Endothelial cell of umbilical vein (primary cell): ENCODE data around the gene TIA1.

ENCODE experiments used
- EZH2 ChIP-seq: IDR thresholded peaks from 2 replicates; pipeline ENCODE4 v1.6.1; 2012; ENCODE audit warnings: borderline replicate concordance, low read depth, mild to moderate bottlenecking, moderate library complexity, low read length, inconsistent platforms; ENCODE audit not compliant: severe bottlenecking
- FOS ChIP-seq: IDR thresholded peaks from 2 replicates; pipeline ENCODE4 v1.6.1; 2011; ENCODE audit warnings: mild to moderate bottlenecking, low read length, moderate library complexity, borderline replicate concordance; ENCODE audit not compliant: insufficient read depth
- GATA2 ChIP-seq: IDR thresholded peaks from 2 replicates; pipeline ENCODE4 v1.7.0; 2011; ENCODE audit warnings: low read depth, mild to moderate bottlenecking, moderate library complexity, mixed read lengths, low read length; ENCODE audit not compliant: insufficient read length, insufficient read depth
- POLR2A ChIP-seq: IDR thresholded peaks from 2 replicates; pipeline ENCODE4 v1.6.1; 2012; ENCODE audit warnings: low read depth, mild to moderate bottlenecking, control low read depth, low read length
- POLR2AphosphoS5 ChIP-seq: IDR thresholded peaks from 2 replicates; pipeline ENCODE4 v1.6.1; 2012; ENCODE audit warnings: low read depth, mild to moderate bottlenecking, control low read depth, low read length, moderate library complexity; ENCODE audit not compliant: insufficient read depth
- TF ChIP-seq, protein P1 (sequence below), 2 donors: IDR thresholded peaks; 1 replicate in 1 of 2; 2 replicates in 1 of 2; pipeline ENCODE4 v1.5.1; 2011; ENCODE audit warnings: low read length in 2 of 2, mild to moderate bottlenecking in 2 of 2, moderate library complexity in 2 of 2, control low read depth in 1 of 2, inconsistent platforms in 1 of 2, low read depth in 1 of 2; ENCODE audit not compliant: insufficient read depth in 1 of 2; ENCODE audit errors: extremely low read depth in 1 of 2

DNA sequence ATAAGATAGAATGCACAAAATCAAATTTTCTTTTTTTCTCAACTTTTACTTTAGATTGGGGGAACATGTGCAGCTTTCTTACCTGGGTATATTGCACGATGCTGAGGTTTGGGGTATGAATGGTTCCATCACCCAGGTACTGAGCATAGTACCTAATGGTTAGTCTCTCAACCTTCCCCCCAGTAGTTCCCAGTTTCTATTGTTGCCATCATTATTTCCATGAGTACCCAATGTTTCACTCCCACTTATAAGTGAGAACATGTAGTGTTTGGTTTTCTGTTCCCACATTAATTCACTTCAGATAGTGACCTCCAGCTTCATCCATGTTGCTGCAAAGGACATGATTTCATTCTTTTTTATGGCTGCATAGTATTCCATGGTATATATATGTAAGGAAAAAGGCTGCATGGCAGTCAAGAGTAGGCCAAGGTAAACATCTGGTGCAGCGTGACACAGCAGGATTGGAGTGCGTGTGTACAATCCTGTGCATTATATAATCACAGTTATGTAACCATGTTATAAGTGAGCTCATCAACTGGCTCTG, 47.1 kb downstream of the TIA1 start:
- TF ChIP-seq, protein P1, sequence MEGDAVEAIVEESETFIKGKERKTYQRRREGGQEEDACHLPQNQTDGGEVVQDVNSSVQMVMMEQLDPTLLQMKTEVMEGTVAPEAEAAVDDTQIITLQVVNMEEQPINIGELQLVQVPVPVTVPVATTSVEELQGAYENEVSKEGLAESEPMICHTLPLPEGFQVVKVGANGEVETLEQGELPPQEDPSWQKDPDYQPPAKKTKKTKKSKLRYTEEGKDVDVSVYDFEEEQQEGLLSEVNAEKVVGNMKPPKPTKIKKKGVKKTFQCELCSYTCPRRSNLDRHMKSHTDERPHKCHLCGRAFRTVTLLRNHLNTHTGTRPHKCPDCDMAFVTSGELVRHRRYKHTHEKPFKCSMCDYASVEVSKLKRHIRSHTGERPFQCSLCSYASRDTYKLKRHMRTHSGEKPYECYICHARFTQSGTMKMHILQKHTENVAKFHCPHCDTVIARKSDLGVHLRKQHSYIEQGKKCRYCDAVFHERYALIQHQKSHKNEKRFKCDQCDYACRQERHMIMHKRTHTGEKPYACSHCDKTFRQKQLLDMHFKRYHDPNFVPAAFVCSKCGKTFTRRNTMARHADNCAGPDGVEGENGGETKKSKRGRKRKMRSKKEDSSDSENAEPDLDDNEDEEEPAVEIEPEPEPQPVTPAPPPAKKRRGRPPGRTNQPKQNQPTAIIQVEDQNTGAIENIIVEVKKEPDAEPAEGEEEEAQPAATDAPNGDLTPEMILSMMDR (IDR thresholded peaks at IDR 0.05; ENCODE audit: extremely low read depth in 1 of 2, insufficient read depth in 1 of 2, low read depth in 1 of 2, low read length in 2 of 2): no peak
- TF ChIP-seq POLR2A (no peak), POLR2AphosphoS5 (no peak), EZH2 (no peak), GATA2 (no peak), FOS (no peak)
